Measurements from ENCODE around the gene KLF6. TPM values are rescaled to one million over a fixed set of nuclear protein-coding genes. Genes with fewer than 3 reads are reported as not detected.

The KLF6 gene
- total and polyA plus RNA-seq, 9 of the 15 experiments (the other 6 are each of a cell fraction or from before 2014, with no cell fraction given) = 3.2 to 23.9 (median 8.0) TPM

DNA sequence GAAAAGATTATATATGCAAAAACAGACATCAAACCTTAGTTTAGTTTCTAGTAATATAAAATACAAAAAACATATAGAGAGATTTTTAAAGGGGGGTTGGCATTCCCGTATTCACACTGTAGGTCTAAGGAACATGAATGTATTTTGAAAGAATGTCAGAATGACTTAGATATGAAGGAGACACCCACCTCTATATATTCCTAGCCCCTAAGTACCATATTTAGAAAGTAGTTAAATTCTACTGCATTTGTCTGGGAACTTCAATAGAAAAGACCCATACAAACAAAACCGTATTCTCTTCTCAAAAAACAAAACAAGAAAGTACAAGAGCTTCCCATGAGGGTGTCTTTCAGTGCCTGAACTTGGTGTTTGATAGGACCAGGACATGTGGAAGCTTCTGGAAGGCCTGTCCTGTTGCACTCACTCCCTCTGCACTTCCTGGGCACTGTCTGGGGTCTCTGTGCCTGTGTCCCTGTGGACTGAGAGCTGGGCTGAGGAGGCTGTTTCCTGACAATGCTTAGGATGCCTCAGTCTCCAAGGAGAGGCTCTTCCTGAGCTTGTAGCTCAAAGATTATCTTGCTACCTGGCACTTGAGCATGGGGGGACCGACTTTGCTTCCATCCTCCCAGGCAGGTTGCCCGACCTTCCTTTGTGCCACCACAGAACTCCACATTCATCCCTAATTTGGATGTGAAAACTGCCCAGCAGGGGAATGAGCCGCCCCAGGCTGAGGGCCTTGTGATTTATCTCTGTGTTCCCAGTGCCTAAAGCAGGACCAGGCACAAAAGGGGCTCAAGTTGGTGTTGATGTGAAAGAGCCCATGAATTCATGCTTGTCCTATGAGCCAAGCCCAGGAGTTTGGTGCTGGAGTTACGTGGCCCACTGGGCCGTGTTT, 44.4 kb upstream of the KLF6 start (continued):
- TF ChIP-seq ZNF518B (CRISPR knock-in tag; IDR thresholded peaks at IDR 0.05) = no peak

GRCh38 chr10:3828404-3829155, 43.6 kb upstream of the KLF6 start:
- H3K9ac ChIP-seq (ENCODE audit: insufficient read depth in 1 of 2, low read depth in 2 of 2, low read length in 2 of 2) = peak overlapping the region in 1 of 2 experiments; percentile 66; a peak in 2 of 4 replicates
- no peaks in the 10 kb centered on the region for H3K79me2 ChIP-seq (ENCODE audit: control insufficient read depth, insufficient read depth, low read length)
- 2% methylated on average over 14 of the region's 14 CpGs for WGBS (ENCODE audit: insufficient coverage, low coverage, missing lambda C conversion rate)
- FAIRE-seq = peak; percentile 79
- in situ Hi-C loops (cut with MboI) = no loop called here
- H3K27ac ChIP-seq (ENCODE audit: extremely low read depth, low read depth, low read length) = peak overlapping the region; percentile 72
- peak overlapping the region; percentile 75 for H3K4me2 ChIP-seq (ENCODE audit: insufficient read depth, low read length)
- no peaks in the 10 kb centered on the region for H3K9me1 ChIP-seq (ENCODE audit: control insufficient read depth, insufficient read depth, low read length)
- POLR2A ChIA-PET = interaction anchor here (1.1 to 2.8 kb wide), 3 partner anchors 10 to 43 kb away, joined by 3 to 17 read pairs (median 3); partner anchors contain the start of gene KLF6
- DNase-seq (ENCODE audit: extremely low read depth in 1 of 4, low spot score in 3 of 4) = peak; percentile 32 to 70 (median 42)
- H3K4me1 ChIP-seq (replicated peaks in 1 of 2; ENCODE audit: control insufficient read depth in 2 of 2, insufficient read depth in 2 of 2, low read length in 2 of 2) = peaks cover 19 to 27% of the 10 kb centered on the region in 2 experiments
- CTCF ChIA-PET (ENCODE audit: low intra/inter-chr PET ratio) = no interaction called here
- no peaks in the 10 kb centered on the region for H4K20me1 ChIP-seq (replicated peaks; ENCODE audit: control insufficient read depth, insufficient read depth, low read length)
- peak overlapping the region; percentile 99 for H2AFZ ChIP-seq (ENCODE audit: low read depth, low read length)
- ATAC-seq = peak; percentile 60
- peak overlapping the region; percentile 19; the same call in 1 of the 2 replicates for H3K4me3 ChIP-seq
- H3K36me3 ChIP-seq (ENCODE audit: control insufficient read depth, insufficient read depth, low read length) = no peaks in the 10 kb centered on the region
- intact Hi-C loops (cut with micrococcal nuclease) = no loop called here
- no peaks in the 10 kb centered on the region for H3K9me3 ChIP-seq (replicated peaks; ENCODE audit: control insufficient read depth, insufficient read depth, low read depth, low read length)
- BruUV-seq (replicated peaks) = no TSS peak
- H3K27me3 ChIP-seq (ENCODE audit: control insufficient read depth in 2 of 2, insufficient read depth in 2 of 2, low read length in 2 of 2) = no peaks in the 10 kb centered on the region
- TF ChIP-seq TGIF2 (CRISPR knock-in tag; IDR thresholded peaks at IDR 0.05) (no peak), TAL1 (IDR thresholded peaks at IDR 0.05) (no peak), NR2F6 (CRISPR knock-in tag; IDR thresholded peaks at IDR 0.05) (no peak), NFRKB (IDR thresholded peaks at IDR 0.05; ENCODE audit: low read depth) (peak; percentile 14; the same call in 1 of the 2 replicates), ZNF263 (CRISPR knock-in tag; IDR thresholded peaks at IDR 0.05; ENCODE audit: borderline replicate concordance) (no peak), MEF2D (tag; conservative IDR thresholded peaks at IDR 0.05; ENCODE audit: low read depth) (no peak), CEBPG (CRISPR knock-in tag; IDR thresholded peaks at IDR 0.05) (no peak), CEBPG (tag; conservative IDR thresholded peaks at IDR 0.05 in 1 of 2, IDR thresholded peaks at IDR 0.05 in 1 of 2) (no peak), HNRNPH1 (optimal IDR thresholded peaks at IDR 0.05; ENCODE audit: low read depth, low read length) (no peak), FOXA1 (IDR thresholded peaks at IDR 0.05; ENCODE audit: borderline replicate concordance) (no peak)
- TF ChIP-seq, protein P1, sequence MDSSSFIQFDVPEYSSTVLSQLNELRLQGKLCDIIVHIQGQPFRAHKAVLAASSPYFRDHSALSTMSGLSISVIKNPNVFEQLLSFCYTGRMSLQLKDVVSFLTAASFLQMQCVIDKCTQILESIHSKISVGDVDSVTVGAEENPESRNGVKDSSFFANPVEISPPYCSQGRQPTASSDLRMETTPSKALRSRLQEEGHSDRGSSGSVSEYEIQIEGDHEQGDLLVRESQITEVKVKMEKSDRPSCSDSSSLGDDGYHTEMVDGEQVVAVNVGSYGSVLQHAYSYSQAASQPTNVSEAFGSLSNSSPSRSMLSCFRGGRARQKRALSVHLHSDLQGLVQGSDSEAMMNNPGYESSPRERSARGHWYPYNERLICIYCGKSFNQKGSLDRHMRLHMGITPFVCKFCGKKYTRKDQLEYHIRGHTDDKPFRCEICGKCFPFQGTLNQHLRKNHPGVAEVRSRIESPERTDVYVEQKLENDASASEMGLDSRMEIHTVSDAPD (CRISPR knock-in tag; IDR thresholded peaks at IDR 0.05) = no peak
- TF ChIP-seq, protein P2, sequence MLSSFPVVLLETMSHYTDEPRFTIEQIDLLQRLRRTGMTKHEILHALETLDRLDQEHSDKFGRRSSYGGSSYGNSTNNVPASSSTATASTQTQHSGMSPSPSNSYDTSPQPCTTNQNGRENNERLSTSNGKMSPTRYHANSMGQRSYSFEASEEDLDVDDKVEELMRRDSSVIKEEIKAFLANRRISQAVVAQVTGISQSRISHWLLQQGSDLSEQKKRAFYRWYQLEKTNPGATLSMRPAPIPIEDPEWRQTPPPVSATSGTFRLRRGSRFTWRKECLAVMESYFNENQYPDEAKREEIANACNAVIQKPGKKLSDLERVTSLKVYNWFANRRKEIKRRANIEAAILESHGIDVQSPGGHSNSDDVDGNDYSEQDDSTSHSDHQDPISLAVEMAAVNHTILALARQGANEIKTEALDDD (IDR thresholded peaks at IDR 0.05) = no peak

All from K562 (cell line).